Mucosa of descending colon (tissue), 3 donors: ENCODE measurements around the gene RNF40. TPM values are rescaled to one million over a fixed set of nuclear protein-coding genes. Genes with fewer than 3 reads are reported as not detected.
A peak's percentile ranks its signal among the peaks of the same experiment; 100 is the strongest.

Experiments
- ATAC-seq: fragments of 200-7000 bp; cut with Tn5 transposase; one replicate; pipeline ENCODE4 v1.9.1; 2020; ENCODE audit warnings: mild to moderate bottlenecking, moderate library complexity
- DNase-seq, 3 donors: peaks; one replicate each; pipeline ENCODE4 v3.0.0-alpha.2; 2020
- H3K36me3 ChIP-seq: fragments of 200-600 bp; one replicate; pipeline ENCODE4 v1.8.0; 2021; ENCODE audit warnings: low read depth, mild to moderate bottlenecking
- H3K4me1 ChIP-seq: fragments of 200-600 bp; one replicate; pipeline ENCODE4 v1.8.0; 2021; ENCODE audit warnings: low read depth, mild to moderate bottlenecking
- H3K4me3 ChIP-seq: fragments of 200-600 bp; one replicate; pipeline ENCODE4 v1.8.0; 2021; ENCODE audit warnings: mild to moderate bottlenecking
- H3K9me3 ChIP-seq: fragments of 200-600 bp; one replicate; pipeline ENCODE4 v1.8.0; 2021; ENCODE audit warnings: mild to moderate bottlenecking
- intact Hi-C, 2 donors: fragments of 100-400 bp; cut with DNase I in 1 of 2; cut with micrococcal nuclease in 1 of 2; formaldehyde crosslinking; loops; one replicate each; pipeline versions ENCODE4 v1.11.0 to v1.11.1; 2022; cut with DNase I, micrococcal nuclease
- total RNA-seq, 3 donors: library from RNA; stranded (reverse); fragmentation: NEBNext Ultra II Directional in 2 of 3; extraction: Animal tissue kit (Norgen Biotek cat#: 25700) in 2 of 3; gene quantifications; one replicate each; pipeline versions ENCODE4 v1.2.1 to v1.2.4, GENCODE V29; 2021 to 2023
- TF ChIP-seq, protein P1 (sequence below): fragments of 200-600 bp; IDR thresholded peaks from one replicate; pipeline ENCODE4 v1.8.0; 2022; ENCODE audit warnings: antibody characterized with exemption, mild to moderate bottlenecking
- donor health status: DM: no; HTN: no; CAD: no; lungs with moderate emphysema.
- donor health status: DM: no; HTN: no; CAD: no.
- donor health status: DM: no; HTN: yes; CAD: no.

RNF40 gene
- total RNA-seq, 3 donors from 2014 or later = 87.6 to 110 (median 96.3) TPM

- H3K4me3 ChIP-seq = no peak overlapping the region
- TF ChIP-seq, protein P1, sequence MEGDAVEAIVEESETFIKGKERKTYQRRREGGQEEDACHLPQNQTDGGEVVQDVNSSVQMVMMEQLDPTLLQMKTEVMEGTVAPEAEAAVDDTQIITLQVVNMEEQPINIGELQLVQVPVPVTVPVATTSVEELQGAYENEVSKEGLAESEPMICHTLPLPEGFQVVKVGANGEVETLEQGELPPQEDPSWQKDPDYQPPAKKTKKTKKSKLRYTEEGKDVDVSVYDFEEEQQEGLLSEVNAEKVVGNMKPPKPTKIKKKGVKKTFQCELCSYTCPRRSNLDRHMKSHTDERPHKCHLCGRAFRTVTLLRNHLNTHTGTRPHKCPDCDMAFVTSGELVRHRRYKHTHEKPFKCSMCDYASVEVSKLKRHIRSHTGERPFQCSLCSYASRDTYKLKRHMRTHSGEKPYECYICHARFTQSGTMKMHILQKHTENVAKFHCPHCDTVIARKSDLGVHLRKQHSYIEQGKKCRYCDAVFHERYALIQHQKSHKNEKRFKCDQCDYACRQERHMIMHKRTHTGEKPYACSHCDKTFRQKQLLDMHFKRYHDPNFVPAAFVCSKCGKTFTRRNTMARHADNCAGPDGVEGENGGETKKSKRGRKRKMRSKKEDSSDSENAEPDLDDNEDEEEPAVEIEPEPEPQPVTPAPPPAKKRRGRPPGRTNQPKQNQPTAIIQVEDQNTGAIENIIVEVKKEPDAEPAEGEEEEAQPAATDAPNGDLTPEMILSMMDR = no peak
- ATAC-seq = no peak
- peak in 1 of 3 donors; percentile 12 for DNase-seq
- peaks cover 24% of the 10 kb centered on the region for H3K4me1 ChIP-seq
- intact Hi-C loops = no loop called here
- H3K36me3 ChIP-seq = peaks cover 21% of the 10 kb centered on the region
- H3K9me3 ChIP-seq = no peaks in the 10 kb centered on the region
These were observed 24.1 kb upstream of the RNF40 start for GRCh38 chr16:30737794-30738648.

DNA sequence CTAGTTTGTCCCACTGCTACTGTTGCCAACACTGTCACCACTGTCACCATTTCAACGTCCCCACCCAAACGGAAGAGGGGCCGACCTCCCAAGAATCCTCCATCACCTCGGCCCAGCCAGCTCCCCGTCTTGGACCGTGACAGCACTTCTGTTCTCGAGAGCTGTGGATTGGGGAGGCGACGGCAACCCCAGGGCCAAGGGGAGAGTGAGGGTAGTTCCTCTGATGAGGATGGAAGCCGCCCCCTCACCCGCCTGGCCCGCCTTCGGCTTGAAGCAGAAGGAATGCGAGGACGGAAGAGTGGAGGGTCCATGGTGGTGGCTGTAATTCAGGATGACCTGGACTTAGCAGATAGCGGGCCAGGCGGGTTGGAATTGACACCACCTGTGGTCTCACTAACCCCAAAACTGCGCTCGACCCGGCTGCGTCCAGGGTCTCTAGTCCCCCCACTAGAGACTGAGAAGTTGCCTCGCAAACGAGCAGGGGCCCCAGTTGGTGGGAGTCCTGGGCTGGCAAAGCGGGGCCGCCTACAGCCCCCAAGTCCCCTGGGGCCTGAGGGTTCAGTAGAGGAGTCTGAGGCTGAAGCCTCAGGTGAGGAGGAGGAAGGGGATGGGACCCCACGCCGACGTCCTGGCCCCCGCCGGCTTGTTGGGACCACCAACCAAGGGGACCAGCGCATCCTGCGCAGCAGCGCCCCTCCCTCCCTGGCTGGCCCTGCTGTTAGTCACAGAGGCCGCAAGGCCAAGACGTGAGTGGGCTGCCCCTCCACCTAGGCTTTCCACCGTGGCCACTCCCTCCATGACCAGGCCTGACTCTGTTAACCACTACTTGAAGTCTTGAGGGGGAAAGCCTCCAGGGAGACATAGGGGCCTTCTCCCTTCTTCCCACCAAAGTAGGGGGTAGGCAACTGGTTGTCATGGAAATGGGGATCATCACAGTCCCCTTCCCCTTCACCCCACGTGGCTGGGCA lies 22.9 kb upstream of the RNF40 start:
- TF ChIP-seq, protein P1 = no peak
- Histone ChIP-seq H3K4me3 (no peak overlapping the region), H3K36me3 (peaks cover 13% of the 10 kb centered on the region), H3K4me1 (peaks cover 24% of the 10 kb centered on the region), H3K9me3 (no peaks in the 10 kb centered on the region)
- intact Hi-C loops = no loop called here
- no peak for ATAC-seq
- peak in 1 of 3 donors; percentile 44 for DNase-seq

DNA sequence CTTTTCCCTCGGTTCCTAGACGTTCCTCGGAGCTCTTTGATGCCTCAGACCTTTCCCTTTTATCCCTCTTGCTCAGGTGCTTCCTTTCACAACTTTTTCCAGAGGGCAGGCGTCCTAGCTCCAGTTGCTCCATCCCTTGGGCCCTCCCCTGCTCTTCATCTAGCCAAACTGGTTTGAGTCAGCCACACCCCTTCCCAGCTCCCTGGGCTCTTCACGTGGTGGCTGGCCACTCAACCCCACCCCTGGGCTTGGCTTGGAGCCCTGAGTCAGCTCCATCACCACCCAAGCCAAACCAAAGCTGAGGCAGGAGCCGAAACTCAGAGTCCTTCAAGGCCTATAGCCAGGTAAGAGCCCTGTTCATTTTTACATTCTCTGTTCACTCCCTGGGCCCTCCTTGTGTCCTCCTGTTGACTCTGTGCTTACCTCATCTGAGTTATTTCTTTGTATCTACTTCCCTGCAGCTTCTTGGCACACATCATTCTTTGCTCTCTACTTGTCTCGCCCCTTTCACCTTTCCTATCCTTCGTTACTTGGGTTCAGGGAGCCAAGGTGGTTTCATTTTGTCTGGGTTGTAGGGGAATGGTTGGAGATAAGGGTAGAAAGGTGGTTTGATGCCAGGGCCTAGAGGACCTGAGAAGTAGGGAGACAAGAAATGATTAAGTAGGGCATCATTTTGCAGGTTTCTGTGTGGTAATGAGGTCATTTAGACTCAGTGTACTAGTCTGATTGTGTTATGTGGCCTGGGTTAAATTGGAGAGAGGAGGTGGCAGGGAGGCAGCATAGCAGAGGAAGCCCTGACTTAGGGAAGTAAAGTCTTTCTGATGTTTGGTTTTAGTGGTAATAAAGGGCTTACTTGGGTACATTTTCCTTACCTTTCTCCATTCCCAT lies 21.5 kb upstream of the RNF40 start:
- peaks cover 13% of the 10 kb centered on the region for H3K36me3 ChIP-seq
- DNase-seq = peak; percentile 92 to 96 (median 93)
- no peaks in the 10 kb centered on the region for H3K9me3 ChIP-seq
- peak; percentile 92 for ATAC-seq
- intact Hi-C loops = no loop called here
- H3K4me1 ChIP-seq = peaks cover 24% of the 10 kb centered on the region
- H3K4me3 ChIP-seq = no peak overlapping the region
- TF ChIP-seq, protein P1 = no peak

DNA sequence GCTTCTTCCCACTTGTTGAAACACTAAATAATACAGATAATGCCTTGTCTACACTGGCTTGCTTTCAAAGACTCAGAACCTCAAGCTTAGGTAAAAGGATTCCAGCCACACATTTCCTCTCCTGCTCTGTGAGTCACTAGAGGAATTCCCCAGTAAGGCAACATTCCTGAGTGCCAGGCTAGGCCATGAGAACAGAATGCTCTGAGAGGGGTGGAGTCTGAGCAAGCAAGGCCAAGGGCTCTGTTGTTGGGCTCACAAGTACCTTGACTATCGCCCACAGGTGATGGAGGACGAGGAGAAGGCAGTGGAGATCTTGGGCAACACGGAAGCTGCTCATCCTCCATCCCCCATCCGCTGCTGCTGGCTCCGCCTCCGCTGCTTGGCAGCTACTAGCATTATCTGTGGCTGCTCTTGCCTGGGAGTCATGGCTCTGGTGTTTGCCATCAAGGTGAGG lies 20.6 kb upstream of the RNF40 start:
- H3K4me1 ChIP-seq = peaks cover 28% of the 10 kb centered on the region
- H3K9me3 ChIP-seq = no peaks in the 10 kb centered on the region
- H3K36me3 ChIP-seq = peaks cover 13% of the 10 kb centered on the region
- TF ChIP-seq, protein P1 = no peak
- no peak overlapping the region for H3K4me3 ChIP-seq
- ATAC-seq (peak; percentile 80), DNase-seq (peak; percentile 51 to 78 (median 66))
- intact Hi-C loops = no loop called here

GRCh38 chr16:30743716-30744115 lies 18.4 kb upstream of the RNF40 start:
- ATAC-seq (no peak), DNase-seq (no peak)
- Histone ChIP-seq H3K4me3 (no peak overlapping the region), H3K36me3 (peaks cover 3% of the 10 kb centered on the region), H3K9me3 (no peaks in the 10 kb centered on the region), H3K4me1 (peaks cover 42% of the 10 kb centered on the region)
- TF ChIP-seq, protein P1 = no peak
- intact Hi-C loops = no loop called here
